Astrocyte of the cerebellum (primary cell): ENCODE measurements around the gene CRELD2.

Experiments used
- DNase-seq: peaks from one replicate; pipeline ENCODE4 v3.0.0-alpha.2; 2011; ENCODE audit warnings: low read depth
- H3K4me3 ChIP-seq: 2 replicates; pipeline ENCODE4 v1.5.1; 2011; ENCODE audit warnings: mild to moderate bottlenecking, low read depth, low read length, moderate library complexity
- in situ Hi-C: cut with HindIII; loops from 2 replicates; pipeline ENCODE4 v1.10.0; 2017; ENCODE audit warnings: low sequenced_read_pairs
- TF ChIP-seq, protein P1 (sequence below): IDR thresholded peaks from 2 replicates; pipeline ENCODE4 v1.5.1; 2012; ENCODE audit warnings: low read length, low read depth, moderate library complexity, mild to moderate bottlenecking; ENCODE audit errors: missing control alignments

CRELD2 gene

DNA sequence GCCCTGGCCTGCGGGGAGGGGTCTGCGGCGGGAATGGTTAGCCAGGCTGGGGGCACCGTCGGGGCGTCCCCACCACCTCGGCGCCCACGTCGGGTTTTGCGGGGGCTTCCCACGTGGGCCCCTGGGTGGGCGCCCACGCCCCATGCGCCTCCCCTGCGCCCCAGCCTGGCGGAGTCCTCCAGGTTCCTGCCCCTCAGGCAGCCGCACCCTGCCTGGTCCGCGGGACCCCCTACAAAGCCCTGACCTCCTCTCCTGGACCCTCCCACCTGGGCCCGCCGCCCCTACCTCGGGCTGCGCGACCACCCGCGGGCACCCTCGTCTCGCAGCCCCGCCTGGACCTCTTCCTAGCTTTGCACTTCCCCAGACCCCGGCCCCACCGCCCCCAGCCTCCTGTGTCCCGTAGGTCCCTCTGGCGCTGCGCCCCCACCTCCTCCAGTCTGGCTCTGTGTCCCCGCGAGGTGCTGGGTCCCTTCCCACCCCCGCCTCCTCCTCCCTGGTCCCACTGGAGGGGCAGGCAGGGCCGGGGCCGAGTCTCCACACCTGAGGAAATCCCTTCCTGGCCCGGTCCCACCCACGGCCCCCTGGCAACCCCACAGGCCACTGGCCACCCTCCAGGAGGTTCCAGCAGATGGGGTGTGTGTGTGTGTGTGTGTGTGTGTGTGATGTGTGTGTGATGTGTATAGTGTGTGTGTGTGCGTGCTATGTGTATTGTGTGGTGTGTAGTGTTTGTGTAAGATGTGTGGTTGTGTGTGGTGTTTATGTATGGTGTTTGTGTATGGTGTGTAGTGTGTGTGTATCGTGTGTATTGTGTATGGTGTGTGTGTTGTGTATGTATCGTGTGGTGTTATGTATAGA, 54.0 kb downstream of the CRELD2 start:
- TF ChIP-seq, protein P1, sequence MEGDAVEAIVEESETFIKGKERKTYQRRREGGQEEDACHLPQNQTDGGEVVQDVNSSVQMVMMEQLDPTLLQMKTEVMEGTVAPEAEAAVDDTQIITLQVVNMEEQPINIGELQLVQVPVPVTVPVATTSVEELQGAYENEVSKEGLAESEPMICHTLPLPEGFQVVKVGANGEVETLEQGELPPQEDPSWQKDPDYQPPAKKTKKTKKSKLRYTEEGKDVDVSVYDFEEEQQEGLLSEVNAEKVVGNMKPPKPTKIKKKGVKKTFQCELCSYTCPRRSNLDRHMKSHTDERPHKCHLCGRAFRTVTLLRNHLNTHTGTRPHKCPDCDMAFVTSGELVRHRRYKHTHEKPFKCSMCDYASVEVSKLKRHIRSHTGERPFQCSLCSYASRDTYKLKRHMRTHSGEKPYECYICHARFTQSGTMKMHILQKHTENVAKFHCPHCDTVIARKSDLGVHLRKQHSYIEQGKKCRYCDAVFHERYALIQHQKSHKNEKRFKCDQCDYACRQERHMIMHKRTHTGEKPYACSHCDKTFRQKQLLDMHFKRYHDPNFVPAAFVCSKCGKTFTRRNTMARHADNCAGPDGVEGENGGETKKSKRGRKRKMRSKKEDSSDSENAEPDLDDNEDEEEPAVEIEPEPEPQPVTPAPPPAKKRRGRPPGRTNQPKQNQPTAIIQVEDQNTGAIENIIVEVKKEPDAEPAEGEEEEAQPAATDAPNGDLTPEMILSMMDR, result no peak
- DNase-seq, result no peak
- in situ Hi-C loops, result no loop called here
- no peak overlapping the region for H3K4me3 ChIP-seq

DNA sequence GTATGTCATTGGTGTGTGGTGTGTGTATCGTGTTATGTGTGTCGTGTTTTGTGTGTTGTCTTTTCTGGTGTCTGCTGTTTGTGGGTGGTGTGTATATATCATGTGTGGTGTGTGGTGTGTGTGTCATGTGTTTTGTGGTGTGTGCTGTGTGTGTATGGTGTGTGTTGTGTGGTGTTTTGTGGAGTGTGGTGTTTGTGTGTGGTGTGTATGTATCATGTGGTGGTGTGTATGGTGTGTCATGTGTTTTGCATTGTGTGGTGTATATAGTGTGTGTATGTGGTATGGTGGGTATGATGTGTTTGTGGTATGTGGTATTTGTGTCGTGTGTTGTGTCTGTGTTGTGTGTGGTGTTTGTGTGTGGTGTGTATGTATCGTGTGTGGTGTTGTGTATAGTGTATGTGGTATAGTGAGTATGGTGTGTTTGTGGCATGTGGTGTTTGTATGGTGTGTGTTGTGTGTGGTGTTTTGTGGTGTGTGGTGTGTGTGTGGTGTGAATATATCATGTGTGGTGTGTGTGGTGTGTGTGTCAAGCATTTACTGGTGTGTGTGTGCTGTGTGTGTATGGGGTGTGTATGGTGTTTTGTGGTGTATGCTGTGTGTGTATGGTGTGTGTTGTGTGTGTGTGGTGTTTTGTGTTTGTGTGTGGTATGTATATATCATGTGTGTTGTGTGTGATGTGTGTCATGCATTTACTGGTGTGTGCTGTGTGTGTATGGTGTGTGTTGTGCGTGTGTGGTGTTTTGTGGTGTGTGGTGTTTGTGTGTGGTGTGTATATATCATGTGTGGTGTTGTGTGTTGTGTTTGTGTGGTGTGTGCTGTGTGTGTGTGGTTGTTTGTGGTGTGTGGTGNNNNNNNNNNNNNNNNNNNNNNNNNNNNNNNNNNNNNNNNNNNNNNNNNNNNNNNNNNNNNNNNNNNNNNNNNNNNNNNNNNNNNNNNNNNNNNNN, 54.9 kb downstream of the CRELD2 start:
- TF ChIP-seq, protein P1, result no peak
- DNase-seq, result no peak
- in situ Hi-C loops, result no loop called here
- H3K4me3 ChIP-seq, result no peak overlapping the region

GRCh38 chr22:49975543-49976389, 57.3 kb downstream of the CRELD2 start:
- TF ChIP-seq, protein P1, result no peak
- no peak overlapping the region for H3K4me3 ChIP-seq
- no peak for DNase-seq
- in situ Hi-C loops, result no loop called here

- H3K4me3 ChIP-seq, result no peak overlapping the region
- in situ Hi-C loops, result no loop called here
- DNase-seq, result no peak
- TF ChIP-seq, protein P1, result no peak
These were observed 58.2 kb downstream of the CRELD2 start for GRCh38 chr22:49976439-49977175.
